ENCODE data around the gene MRC1. TPM values are rescaled to one million over a fixed set of nuclear protein-coding genes. Genes with fewer than 3 reads are reported as not detected.

The MRC1 gene
- total RNA-seq, 1 experiment from 2014 or later: 0.37 TPM

DNA sequence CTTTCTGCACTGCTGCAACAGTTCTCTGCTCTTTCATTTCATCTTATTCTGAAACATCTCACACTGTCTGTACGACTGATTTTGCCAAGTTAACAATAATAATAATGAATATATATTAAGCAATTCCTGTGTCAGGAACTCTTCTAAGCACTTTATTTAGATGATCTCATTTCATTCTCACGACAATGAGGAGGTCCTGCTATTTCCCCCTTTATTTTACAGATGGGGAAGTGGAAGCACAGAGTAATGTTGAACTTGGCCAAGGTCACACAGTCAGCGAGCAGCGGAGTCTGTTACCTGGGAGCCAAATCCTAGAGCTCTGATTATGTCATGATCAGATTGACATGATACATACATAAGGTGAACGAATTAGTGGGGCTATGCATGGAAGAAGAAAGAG, 5.8 kb downstream of the MRC1 start:
- POLR2A ChIA-PET: no interaction called here

DNA sequence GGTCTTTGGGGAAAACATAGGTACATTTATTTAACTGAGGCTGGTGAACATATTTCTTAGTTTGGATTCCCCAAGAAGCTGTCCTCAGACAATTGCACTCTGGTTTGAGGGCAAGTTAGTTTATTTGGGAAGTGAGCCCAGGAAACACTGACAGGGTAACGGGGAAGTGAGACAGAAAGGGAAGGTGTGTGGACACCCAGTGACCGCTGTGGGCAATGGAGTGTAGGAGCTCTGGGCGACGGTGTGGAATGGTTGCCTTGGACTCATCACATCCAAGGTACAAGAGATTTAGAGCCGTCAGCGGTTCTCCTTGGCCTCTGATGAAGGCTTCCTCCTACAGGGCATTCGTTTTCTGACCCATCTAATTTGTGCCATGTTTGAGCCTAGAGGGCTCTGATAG, 7.1 kb downstream of the MRC1 start:
- no peaks in the 10 kb centered on the region for H3K4me1 ChIP-seq (ENCODE audit: control insufficient read depth in 1 of 2, insufficient read depth in 2 of 2, low read length in 2 of 2)
- ATAC-seq (no peak), DNase-seq (ENCODE audit: low read depth, low spot score) (no peak)
- ChIA-PET RAD21 (ENCODE audit: low non-redundant PET in 1 of 2, low total read pairs in 2 of 2, uncharacterized antibody in 2 of 2, unreplicated experiment in 2 of 2) (no interaction called here), CTCF (no interaction called here), POLR2A (no interaction called here)
- H3K9me3 ChIP-seq (ENCODE audit: control insufficient read depth in 1 of 2, insufficient read depth in 1 of 2, low read depth in 1 of 2, low read length in 2 of 2): no peaks in the 10 kb centered on the region
- H3K4me3 ChIP-seq (replicated peaks in 1 of 2; ENCODE audit: low read depth in 1 of 2, low read length in 2 of 2): no peak overlapping the region
- H3K79me2 ChIP-seq (ENCODE audit: insufficient read depth, low read length): no peaks in the 10 kb centered on the region
- no peak overlapping the region for H3K27ac ChIP-seq (ENCODE audit: low read depth, low read length)
- H4K20me1 ChIP-seq (ENCODE audit: insufficient read depth): no peaks in the 10 kb centered on the region
- no peak overlapping the region for H3K4me2 ChIP-seq (ENCODE audit: low read length)
- no TSS peak for BruUV-seq (replicated peaks)
- TF ChIP-seq POLR2A (IDR thresholded peaks at IDR 0.05; ENCODE audit: borderline replicate concordance, extremely low read depth, insufficient read depth, insufficient read length): no peak
- TF ChIP-seq RAD21 (IDR thresholded peaks at IDR 0.05; ENCODE audit: low read depth): no peak
- no peak for TF ChIP-seq CEBPB (IDR thresholded peaks at IDR 0.05; ENCODE audit: low read depth)
- TF ChIP-seq, protein P1, sequence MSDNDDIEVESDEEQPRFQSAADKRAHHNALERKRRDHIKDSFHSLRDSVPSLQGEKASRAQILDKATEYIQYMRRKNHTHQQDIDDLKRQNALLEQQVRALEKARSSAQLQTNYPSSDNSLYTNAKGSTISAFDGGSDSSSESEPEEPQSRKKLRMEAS (IDR thresholded peaks at IDR 0.05): no peak
- TF ChIP-seq, protein P2, sequence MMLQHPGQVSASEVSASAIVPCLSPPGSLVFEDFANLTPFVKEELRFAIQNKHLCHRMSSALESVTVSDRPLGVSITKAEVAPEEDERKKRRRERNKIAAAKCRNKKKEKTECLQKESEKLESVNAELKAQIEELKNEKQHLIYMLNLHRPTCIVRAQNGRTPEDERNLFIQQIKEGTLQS (IDR thresholded peaks at IDR 0.05): no peak
- TF ChIP-seq POLR2AphosphoS5 (IDR thresholded peaks at IDR 0.05; ENCODE audit: low read depth, low read length): no peak
- no peak for TF ChIP-seq EGR1 (IDR thresholded peaks at IDR 0.05; ENCODE audit: low read depth)
- no peak for TF ChIP-seq FOSL1 (IDR thresholded peaks at IDR 0.05; ENCODE audit: low read depth)
- no peak for TF ChIP-seq TCF7L2 (IDR thresholded peaks at IDR 0.05; ENCODE audit: borderline replicate concordance, extremely low read depth, insufficient read depth, insufficient read length)
- no peak for TF ChIP-seq ZNF274 (IDR thresholded peaks at IDR 0.05; ENCODE audit: low read depth, low read length)
- no peak for TF ChIP-seq CBX3 (IDR thresholded peaks at IDR 0.05; ENCODE audit: low read depth)
- TF ChIP-seq SIN3A (IDR thresholded peaks at IDR 0.05; ENCODE audit: low read depth): no peak
- no peak for TF ChIP-seq EZH2 (IDR thresholded peaks at IDR 0.05)
- TF ChIP-seq SP1 (IDR thresholded peaks at IDR 0.05; ENCODE audit: low read depth): no peak
- TF ChIP-seq ELF1 (IDR thresholded peaks at IDR 0.05; ENCODE audit: borderline replicate concordance, low read depth): no peak
- TF ChIP-seq, protein P3, sequence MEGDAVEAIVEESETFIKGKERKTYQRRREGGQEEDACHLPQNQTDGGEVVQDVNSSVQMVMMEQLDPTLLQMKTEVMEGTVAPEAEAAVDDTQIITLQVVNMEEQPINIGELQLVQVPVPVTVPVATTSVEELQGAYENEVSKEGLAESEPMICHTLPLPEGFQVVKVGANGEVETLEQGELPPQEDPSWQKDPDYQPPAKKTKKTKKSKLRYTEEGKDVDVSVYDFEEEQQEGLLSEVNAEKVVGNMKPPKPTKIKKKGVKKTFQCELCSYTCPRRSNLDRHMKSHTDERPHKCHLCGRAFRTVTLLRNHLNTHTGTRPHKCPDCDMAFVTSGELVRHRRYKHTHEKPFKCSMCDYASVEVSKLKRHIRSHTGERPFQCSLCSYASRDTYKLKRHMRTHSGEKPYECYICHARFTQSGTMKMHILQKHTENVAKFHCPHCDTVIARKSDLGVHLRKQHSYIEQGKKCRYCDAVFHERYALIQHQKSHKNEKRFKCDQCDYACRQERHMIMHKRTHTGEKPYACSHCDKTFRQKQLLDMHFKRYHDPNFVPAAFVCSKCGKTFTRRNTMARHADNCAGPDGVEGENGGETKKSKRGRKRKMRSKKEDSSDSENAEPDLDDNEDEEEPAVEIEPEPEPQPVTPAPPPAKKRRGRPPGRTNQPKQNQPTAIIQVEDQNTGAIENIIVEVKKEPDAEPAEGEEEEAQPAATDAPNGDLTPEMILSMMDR (IDR thresholded peaks at IDR 0.05 in 2 of 3, conservative IDR thresholded peaks at IDR 0.05 in 1 of 3; ENCODE audit: borderline replicate concordance in 1 of 3, insufficient read depth in 1 of 3, low read depth in 2 of 3, low read length in 2 of 3): no peak
- TF ChIP-seq, protein P4, sequence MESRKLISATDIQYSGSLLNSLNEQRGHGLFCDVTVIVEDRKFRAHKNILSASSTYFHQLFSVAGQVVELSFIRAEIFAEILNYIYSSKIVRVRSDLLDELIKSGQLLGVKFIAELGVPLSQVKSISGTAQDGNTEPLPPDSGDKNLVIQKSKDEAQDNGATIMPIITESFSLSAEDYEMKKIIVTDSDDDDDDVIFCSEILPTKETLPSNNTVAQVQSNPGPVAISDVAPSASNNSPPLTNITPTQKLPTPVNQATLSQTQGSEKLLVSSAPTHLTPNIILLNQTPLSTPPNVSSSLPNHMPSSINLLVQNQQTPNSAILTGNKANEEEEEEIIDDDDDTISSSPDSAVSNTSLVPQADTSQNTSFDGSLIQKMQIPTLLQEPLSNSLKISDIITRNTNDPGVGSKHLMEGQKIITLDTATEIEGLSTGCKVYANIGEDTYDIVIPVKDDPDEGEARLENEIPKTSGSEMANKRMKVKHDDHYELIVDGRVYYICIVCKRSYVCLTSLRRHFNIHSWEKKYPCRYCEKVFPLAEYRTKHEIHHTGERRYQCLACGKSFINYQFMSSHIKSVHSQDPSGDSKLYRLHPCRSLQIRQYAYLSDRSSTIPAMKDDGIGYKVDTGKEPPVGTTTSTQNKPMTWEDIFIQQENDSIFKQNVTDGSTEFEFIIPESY (IDR thresholded peaks at IDR 0.05; ENCODE audit: extremely low read depth, insufficient replicate concordance, low read length): no peak
- no peak overlapping the region for H3K9ac ChIP-seq (ENCODE audit: low read length)
- H3K27me3 ChIP-seq (ENCODE audit: insufficient read depth, low read length): no peaks in the 10 kb centered on the region
- no peaks in the 10 kb centered on the region for H3K9me2 ChIP-seq (ENCODE audit: insufficient read depth)
- intact Hi-C loops (cut with micrococcal nuclease): loop anchor here (5.0 kb wide), 1 partner anchor 61 kb away; no protein-coding TSS in a partner anchor
- H2AFZ ChIP-seq (ENCODE audit: low read depth, low read length, poor library complexity, severe bottlenecking): no peak overlapping the region
- H3K36me3 ChIP-seq (ENCODE audit: control insufficient read depth in 1 of 2, insufficient read depth in 2 of 2, low read length in 2 of 2): no peaks in the 10 kb centered on the region

More for the DNA sequence above, 5.8 kb downstream of the MRC1 start:
- Histone ChIP-seq H3K9me2 (ENCODE audit: insufficient read depth) (no peaks in the 10 kb centered on the region), H2AFZ (ENCODE audit: low read depth, low read length, poor library complexity, severe bottlenecking) (no peak overlapping the region), H3K36me3 (ENCODE audit: control insufficient read depth in 1 of 2, insufficient read depth in 2 of 2, low read length in 2 of 2) (no peaks in the 10 kb centered on the region), H3K27me3 (ENCODE audit: insufficient read depth, low read length) (no peaks in the 10 kb centered on the region), H4K20me1 (ENCODE audit: insufficient read depth) (no peaks in the 10 kb centered on the region), H3K4me3 (replicated peaks in 1 of 2; ENCODE audit: low read depth in 1 of 2, low read length in 2 of 2) (no peak overlapping the region), H3K79me2 (ENCODE audit: insufficient read depth, low read length) (no peaks in the 10 kb centered on the region), H3K9me3 (ENCODE audit: control insufficient read depth in 1 of 2, insufficient read depth in 1 of 2, low read depth in 1 of 2, low read length in 2 of 2) (no peaks in the 10 kb centered on the region), H3K4me1 (ENCODE audit: control insufficient read depth in 1 of 2, insufficient read depth in 2 of 2, low read length in 2 of 2) (no peaks in the 10 kb centered on the region), H3K27ac (ENCODE audit: low read depth, low read length) (no peak overlapping the region), H3K9ac (ENCODE audit: low read length) (no peak overlapping the region), H3K4me2 (ENCODE audit: low read length) (no peak overlapping the region)
- ATAC-seq: no peak
- no peak for DNase-seq (ENCODE audit: low read depth, low spot score)
- ChIA-PET CTCF (no interaction called here), RAD21 (ENCODE audit: low non-redundant PET in 1 of 2, low total read pairs in 2 of 2, uncharacterized antibody in 2 of 2, unreplicated experiment in 2 of 2) (no interaction called here)
- TF ChIP-seq RAD21 (IDR thresholded peaks at IDR 0.05; ENCODE audit: low read depth): no peak
- intact Hi-C loops (cut with micrococcal nuclease): loop anchor here (5.0 kb wide), 1 partner anchor 62 kb away; no protein-coding TSS in a partner anchor
- no TSS peak for BruUV-seq (replicated peaks)

Measured in HCT116 (cell line).